NCI-H2081 (cell line): Measurements from ENCODE around the gene PDPN.
"Not testable (repeated sequence)": the region's sequence is repeated elsewhere in the genome, so short reads cannot be mapped to it uniquely, and the experiment has no call there.

ENCODE experiments used
- DNase-seq, 2 experiments: peaks; one replicate each; lab custom pipeline; 2025; lab: John Stamatoyannopoulos, UW

PDPN gene, protein sequence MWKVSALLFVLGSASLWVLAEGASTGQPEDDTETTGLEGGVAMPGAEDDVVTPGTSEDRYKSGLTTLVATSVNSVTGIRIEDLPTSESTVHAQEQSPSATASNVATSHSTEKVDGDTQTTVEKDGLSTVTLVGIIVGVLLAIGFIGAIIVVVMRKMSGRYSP

GRCh38 chr1:13583595-13583965 is at the start of gene PDPN:
TSS of gene PDPN (plus strand) at chr1:13583832. CDS start at chr1:13584034, 202 bp downstream.
- DNase-seq, result no peak

DNA sequence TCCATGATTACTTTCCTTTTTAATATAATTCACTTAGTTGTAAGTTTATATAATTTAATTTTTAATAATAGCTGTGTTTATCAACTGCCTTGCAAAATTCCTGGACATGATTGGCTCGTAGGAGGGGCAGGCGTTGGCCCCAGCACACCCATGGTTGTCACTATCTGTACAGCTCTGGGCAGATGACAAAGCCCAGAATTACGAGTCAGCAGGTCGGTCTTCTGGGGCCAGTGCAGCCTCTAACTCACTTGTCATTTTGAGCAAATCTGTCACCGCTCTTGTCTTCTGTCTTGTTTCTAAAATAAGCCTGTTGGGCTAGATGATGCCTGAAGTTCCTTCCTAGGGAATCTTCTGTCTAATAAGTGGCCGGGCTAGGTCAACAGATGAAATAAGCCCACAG is 48.4 kb upstream of the PDPN start:
- DNase-seq, result no peak

- DNase-seq, result no peak
Measured at GRCh38 chr1:13536571-13536970, 47.1 kb upstream of the PDPN start.

DNA sequence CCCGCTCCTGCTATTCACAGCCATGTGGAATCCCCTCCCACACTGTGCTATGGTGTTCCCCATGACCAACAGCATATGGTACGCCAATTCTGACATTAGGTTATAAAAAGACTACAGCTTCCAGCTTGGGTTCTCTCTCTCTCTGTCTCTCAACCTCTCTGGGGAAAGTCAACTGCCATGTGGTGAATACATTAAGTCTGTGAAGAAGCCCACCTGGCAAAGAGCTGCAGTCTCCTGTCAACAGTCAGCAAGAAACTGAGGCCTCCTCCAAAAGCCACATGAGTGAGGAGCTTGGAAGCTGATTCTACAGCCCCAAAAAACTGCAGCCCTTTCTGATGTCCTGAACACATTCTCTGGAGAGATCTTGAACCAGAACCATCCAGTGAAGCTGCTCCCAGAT is 44.8 kb upstream of the PDPN start:
- no peak for DNase-seq

- no peak for DNase-seq
Measured at GRCh38 chr1:13539683-13540082, 43.9 kb upstream of the PDPN start.

GRCh38 chr1:13540866-13541265 is 42.8 kb upstream of the PDPN start:
- DNase-seq, result no peak

DNA sequence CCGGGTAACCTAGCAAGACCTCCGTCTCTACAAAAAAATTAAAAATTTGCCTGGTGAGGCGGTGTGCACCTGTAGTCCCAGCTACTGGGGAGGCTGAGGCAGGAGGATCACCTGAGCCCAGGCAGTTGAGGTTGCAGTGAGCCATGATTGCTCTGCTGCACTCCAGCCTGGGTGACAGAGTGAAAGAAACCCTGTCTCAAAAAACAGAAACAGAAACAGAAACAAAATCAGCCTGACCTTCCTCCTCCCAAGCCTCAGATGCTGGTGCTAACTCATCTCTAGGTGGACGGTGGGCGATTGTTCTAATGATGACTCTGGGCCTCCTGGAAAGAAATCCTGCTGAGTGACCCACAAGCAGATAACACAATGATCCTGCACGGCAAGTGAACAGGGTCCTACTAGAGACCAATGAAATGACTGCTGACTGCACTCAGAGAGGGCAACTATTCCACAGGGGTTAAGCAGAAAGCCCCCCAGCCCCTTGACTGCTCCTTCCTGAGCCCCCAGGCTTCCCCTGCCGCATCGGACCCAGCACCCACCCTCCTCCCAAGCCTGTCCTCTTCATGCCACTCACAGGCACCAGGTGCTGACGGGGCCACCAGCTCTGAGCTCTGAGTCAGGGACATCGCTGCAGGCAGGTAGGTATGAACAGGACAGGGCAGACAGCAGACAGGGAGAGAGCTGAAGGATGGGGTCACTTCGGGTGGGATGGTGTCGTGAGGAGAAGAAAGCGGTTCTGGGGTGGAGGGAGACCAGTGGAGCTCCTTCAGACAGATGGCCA is 42.0 kb upstream of the PDPN start:
- no peak for DNase-seq

- no peak for DNase-seq
Measured at GRCh38 chr1:13543451-13544220, 40.0 kb upstream of the PDPN start.

GRCh38 chr1:13544221-13544556 is 39.4 kb upstream of the PDPN start:
- no peak for DNase-seq

GRCh38 chr1:13546791-13547190 is 36.8 kb upstream of the PDPN start:
- no peak for DNase-seq

- DNase-seq, result no peak
Measured at GRCh38 chr1:13548281-13548680, 35.4 kb upstream of the PDPN start.

GRCh38 chr1:13549021-13549420 is 34.6 kb upstream of the PDPN start:
- no peak for DNase-seq

- no peak for DNase-seq
Measured at GRCh38 chr1:13549521-13549920, 34.1 kb upstream of the PDPN start.

- no peak for DNase-seq
Measured at GRCh38 chr1:13550663-13551062, 33.0 kb upstream of the PDPN start.

DNA sequence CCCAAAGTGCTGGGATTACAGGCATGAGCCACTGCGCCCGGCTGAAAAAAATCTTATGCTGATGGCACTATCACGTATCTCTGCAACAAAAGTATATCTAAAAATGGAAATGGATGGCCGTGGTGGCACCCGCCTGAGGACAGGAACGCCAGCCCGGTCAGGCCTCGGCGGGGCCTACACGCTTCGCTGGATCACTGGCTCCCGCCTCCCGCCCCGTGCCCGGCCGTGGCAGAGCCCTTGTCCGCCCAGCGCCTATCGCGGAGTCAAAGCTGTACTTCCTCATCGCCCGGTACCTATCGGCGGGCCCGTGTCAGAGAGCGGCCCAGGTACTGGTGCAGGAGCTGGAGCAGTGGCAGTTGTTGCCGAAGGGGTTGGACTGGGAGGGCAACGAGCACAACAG is 28.8 kb upstream of the PDPN start:
- no peak for DNase-seq

GRCh38 chr1:13556224-13556764 is 27.3 kb upstream of the PDPN start:
- DNase-seq, result no peak

DNA sequence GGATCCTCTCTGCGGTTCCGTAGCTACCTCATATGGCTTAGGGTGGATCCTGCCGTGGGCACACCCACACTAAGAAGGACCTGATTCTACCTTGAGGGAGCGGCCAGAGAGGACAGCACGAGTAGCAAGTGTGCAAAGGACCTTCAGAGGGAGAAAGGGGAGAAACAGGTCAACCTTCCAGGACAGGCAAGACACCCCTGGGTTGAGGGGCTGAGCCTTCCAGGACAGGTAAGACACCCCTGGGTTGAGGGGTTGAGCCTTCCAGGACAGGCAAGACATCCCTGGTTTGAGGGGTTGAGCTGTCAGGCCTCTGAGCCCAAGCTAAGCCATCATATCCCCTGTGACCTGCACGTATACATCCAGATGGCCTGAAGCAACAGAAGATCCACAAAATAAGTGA is 23.1 kb upstream of the PDPN start:
- no peak for DNase-seq

- DNase-seq, result not testable (repeated sequence)
Measured at GRCh38 chr1:13562981-13563380, 20.7 kb upstream of the PDPN start.

- no peak for DNase-seq
Measured at GRCh38 chr1:13564073-13564472, 19.6 kb upstream of the PDPN start.

GRCh38 chr1:13570435-13570834 is 13.2 kb upstream of the PDPN start:
- not testable (repeated sequence) for DNase-seq

DNA sequence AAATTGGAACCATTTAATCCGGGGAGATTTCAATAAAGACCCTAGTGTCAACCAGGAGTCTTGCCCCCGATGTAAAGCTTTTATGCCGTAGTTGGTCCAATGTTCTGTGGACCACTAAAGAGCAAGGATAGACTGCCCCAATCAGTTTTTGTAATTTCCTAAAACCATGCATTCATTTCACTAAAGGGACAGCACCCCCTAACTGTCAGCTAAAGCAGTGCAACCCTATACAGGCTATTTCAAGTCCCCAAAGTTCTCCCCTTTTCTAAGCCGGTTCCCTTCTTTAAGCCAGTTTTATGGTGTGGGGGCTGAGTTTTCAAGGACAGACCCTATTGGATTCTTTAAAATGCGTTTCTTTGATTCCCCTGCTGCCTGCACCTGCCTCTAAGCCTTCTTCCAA is 12.7 kb upstream of the PDPN start:
- DNase-seq, result no peak

- DNase-seq, result no peak
Measured at GRCh38 chr1:13573586-13573985, 10.0 kb upstream of the PDPN start.

GRCh38 chr1:13576926-13577325 is 6.7 kb upstream of the PDPN start:
- no peak for DNase-seq
